ENCODE results near the gene ERG.
A peak's percentile ranks its signal among the peaks of the same experiment; 100 is the strongest.

ERG gene

DNA sequence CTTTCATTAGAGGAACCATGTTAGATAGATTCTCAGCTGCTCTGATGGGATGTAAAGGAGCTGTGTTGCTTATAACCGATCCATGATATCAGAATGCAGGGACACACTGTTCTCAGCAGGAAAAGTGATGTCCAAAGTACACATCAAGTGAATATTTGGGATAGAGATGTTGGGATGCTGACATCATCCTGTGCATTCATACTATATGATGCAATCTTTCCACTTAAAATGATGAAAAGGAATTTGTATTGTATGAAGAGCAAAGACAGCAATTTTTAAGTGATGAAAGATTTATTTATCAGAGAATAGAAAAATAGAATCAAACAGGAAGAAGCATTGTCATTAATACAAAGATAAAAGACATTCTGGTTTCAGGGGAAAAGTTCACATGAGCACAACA lies 110.1 kb downstream of the ERG start:
- no peak for DNase-seq

DNA sequence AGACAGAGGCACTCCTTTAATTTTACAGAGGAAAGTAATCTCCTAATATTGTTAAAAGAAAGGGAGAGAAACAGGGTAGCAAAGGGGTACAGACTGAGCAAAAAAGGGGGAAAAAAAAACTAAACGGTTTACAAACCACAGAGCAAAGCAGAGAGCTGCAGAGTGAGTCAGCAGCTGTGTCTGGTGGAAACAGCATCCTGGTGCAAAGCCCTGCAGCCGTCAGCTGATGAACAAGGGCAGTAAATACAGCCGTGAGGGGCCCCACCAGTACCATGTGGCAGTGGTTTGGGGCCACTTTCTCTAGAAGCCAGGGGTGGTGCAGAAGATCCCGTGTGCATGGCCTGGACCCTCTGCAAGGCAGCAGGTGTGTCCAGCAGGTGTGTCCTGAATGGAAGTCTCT lies 111.3 kb downstream of the ERG start:
- no peak for DNase-seq

DNA sequence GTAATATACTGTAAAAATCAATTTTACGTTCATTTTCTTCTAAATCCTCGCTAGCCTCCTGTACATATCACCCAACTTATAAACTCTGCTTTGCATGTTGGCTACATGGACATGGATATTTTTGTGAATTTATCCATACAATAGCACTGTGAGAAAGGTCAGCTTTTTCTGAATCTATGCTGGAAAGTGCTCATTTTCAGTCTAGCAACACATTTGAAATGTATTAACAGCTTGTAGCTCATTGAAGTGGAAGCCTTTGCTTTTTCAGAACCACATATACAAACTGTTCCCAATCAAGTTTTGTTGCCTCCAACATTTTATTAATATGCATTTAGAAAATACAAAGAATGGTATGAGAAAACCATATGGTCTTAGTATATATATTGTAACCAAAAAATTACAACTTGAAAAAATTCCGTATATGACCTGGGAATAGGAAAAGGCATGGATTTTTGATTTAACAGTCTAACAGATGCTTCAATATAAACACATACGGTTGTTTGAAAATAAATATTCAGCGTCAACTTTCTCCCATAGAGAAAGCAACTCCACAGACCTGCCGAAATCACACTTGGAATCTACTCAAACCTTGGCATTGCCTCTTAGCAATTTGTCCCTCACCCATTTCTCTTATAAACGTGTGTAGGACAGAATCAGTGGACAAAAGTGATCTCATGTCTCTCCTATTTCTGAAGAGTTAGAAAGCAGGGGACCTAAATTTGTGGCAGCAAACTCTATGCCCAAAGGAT lies 112.7 kb downstream of the ERG start:
- no peak for DNase-seq

DNA sequence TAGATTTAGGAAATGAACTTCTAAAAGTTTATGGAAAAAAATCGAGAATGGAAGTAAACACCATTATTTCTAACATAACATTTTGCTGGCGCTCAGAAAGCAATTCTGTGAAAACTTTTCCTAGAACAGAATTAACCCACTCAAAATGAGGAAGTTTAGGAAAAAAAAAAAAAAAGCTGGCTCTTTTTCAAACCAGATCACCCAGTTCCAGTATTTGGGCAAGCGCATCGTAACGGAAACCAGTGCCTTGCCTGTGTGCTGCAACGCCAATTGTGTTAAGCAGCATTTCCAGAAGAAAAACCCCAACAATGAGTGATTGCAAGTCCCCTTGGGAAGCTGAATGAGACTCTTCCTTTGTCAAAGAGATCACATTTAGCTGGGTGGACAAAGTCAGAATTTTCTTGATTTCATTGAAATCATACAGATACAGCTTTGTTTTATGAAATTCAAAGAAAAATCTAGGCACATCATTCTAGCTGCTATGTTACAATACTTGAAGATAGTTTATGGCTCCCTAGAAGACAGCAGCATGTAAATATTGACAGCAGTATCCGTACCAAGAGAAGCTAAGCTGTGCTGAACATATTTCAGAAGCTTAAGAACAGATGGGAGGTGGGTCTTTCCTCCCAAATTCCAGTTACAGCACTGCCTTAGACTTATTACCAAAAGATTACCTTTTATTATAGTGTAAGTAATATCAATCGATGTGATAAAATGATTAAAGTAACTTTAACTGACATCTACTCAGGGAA lies 113.4 kb downstream of the ERG start:
- no peak for DNase-seq

DNA sequence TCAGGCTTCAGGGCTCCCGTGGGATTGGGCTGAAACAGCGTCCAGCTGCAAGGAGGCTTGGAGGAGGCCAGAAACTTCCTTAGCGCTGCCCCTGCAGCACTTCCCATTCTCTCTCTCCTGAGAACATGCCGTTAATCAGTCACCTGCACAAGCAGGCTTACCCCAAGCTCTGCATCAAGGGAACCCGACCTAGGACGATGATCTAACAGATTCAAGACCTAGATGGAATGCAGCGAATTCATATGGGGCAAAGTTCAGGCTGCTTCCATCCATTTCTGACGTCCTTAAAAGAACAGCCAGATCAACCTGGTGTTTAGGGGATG lies 114.1 kb downstream of the ERG start:
- DNase-seq = no peak

DNA sequence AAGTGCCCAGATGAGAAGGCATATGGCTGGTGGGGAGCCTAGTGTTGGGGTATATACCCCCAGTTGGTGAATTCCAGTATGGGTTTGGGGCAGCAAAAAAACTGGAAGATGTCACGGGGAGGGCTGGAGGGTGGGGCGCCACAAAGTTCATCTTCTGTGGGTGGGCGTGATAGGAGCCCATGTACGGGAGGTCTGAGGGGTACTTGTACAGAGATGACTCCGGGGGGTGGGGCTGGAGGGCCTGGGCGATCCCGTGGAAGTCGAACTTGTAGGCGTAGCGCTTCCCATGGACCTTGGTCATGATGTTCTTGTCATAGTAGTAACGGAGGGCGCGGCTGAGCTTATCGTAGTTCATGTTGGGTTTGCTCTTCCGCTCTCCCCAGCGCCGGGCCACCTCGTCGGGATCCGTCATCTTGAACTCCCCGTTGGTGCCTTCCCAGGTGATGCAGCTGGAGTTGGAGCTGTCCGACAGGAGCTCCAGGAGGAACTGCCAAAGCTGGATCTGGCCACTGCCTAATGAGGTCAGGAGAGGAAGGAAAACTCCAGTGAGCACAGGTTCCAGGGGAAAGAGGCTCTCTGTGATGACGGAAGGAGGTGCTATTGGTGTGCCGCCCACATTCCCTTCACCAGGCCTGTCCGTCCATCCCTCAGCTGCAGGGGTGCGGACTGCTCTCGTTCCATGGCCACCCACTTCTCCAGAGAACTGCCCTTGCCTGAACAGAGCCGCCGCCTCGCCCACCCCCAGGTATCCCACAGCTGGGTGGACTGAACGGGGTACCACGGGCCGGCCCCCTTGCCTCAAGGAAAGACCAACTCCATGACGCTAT lies 114.7 kb downstream of the ERG start:
- DNase-seq = no peak

DNA sequence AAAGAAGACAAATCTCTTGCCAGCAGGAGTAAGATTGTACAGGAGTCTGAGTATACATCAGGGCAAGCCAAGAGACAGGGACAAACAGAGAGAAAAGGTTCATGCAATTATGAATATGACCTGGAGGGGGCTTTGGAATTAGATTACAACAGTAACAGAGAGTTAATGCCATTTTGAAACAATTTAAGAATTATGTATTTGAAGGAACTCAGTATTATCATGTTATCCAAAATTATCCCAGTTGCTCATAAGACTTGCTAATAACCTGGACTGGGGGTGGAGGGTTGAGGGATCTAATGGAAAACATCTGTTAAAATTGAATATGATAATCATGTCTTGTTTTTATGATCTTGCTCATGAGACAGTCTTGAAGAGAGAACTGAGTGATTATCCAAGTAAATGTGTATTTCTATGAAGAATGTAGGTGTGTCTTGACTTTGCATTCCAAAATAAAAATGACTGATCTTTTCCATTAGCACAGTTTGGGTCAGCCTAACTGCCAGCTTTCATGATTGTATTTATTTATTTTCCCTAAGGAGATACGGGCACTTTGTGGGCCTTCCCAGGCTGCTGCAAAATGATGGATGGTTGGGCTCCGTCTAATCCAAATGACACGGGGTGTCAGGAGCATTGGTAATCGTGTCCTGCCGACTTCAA lies 117.7 kb downstream of the ERG start:
- DNase-seq = no peak

DNA sequence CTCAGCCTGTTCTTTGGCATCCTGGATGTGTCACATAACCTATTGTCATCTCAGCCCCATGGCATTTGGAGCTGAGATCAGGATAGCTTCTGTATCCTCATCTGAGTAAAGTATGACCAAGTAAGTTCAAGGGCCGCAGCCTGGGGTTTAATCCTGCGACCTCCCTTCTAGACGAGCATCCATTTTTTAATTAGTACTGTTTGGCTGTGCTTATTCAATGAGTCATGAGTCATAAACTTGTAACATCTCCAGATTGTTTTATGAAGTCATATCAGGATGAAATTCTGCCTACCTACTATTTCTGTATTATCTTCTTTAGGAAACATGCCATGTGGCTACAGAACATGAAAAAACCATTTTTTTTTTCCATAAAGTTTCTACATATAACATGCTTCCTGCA lies 119.1 kb downstream of the ERG start:
- DNase-seq = no peak

DNA sequence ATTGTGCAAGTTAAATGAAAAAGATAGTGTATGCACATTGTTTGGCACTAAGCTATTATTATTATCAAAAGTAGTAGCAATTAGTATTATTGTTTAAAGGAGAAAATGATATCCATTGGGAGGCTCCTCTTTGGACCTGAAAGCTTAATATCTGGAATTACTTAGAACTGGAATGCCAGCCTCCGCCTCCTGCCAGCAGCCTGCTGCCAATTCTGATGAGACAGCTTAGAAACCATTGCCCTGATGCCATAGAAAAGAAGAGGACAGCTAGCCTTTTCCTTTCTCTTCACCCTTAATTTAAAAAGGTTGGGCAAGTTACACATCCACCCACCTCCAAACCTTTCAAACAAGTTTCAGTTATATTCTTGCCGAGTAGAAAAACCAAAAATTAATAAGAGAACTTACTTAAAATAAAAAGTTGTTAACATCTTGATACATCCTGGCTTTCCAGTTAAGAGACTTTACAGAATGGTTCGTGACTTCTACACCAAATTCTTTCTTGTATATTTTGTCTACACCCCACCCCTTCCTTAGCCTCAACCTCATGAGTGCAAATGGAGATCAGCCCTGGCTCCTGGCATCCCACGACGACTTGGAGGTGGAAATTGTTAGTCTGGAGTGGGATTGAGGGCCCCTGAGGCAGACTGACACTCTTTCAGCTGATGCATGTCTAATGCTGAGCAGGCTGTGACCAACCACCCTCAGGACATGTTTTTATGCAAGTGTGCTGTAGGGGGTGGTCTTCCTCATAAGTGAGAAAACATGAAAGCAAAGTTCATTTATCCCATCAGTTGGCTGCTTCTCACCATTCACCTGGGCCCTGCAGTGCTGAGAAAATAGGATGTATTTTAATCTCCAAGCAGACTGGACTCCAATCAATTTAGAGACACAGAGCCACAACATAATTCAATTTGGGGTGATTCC lies 120.8 kb downstream of the ERG start:
- DNase-seq = no peak

DNA sequence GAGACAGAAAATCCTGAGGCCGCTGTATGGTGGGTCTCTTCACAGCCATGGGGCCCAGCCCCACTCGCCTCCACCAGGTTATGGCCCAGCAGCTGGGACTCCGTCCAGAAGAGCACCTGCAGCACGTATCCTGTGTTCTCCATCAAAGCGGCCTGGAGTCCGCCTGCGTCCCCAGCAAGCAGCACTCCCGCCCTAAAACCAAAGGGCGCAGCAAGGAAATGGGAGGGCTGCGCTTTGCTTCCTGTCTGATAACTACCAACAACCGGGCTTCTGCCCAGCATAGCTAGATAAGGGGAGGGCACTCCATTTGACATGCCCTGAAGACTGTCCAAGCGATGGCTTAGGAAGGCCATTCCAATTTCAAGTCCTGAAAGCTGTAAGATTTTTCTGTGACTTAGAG lies 121.6 kb downstream of the ERG start:
- no peak for DNase-seq

DNA sequence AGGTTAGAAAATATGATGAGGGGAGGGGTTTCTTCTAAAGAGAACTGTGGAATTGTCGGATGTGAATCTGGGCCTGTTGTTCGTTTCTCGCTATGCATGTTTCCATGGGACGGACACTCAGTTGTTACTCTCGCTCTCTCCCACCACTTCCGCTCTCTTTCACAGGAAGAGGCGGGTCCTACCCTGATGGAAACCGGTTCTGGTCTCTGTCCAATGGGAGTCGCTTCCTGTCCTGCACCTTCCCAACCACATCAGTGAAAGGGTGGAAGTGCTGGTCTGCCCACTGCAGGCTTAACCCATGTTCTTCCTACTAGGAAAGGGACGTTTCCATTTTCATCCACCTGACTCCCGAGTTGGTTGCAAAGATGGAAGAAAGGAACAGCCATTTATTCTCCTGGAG lies 122.0 kb downstream of the ERG start:
- DNase-seq = no peak

DNA sequence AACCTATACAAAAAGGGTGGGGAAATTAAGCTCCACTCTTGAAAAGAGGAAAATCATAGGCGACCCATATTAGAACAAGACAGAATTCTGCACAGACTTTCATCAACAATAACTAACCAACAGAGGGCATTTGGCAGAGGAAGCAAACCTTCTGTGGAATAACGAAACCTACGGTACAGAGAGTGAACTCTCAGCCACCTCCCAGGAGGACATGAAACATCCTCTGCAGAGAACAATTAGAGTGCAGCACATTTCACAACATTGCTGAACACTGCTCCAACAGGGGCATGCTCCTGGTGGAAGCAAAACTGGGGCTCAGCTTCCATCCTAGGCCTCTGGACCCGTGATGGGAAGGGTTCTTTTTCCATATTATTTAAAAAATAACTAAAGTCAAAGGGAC lies 130.6 kb downstream of the ERG start:
- DNase-seq = no peak

DNA sequence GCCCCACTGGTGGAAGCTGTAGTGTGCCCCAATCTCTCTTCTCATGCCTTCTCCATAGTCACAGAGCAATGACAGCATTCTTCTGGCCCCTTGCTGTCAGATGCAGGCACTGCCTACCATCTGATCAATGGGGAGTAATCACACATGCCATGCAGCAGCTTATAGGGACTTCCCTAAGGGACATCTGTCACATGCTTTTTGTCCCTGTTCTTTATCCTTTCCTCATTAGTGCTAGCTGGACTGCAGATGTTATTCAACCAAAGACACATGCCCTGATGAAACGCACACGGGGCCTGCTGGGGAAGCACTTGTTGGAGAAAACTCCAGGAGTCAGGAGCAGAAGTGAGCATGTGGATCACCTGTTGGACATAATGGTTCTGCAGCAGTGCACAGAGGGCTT lies 132.8 kb downstream of the ERG start:
- DNase-seq = no peak

DNA sequence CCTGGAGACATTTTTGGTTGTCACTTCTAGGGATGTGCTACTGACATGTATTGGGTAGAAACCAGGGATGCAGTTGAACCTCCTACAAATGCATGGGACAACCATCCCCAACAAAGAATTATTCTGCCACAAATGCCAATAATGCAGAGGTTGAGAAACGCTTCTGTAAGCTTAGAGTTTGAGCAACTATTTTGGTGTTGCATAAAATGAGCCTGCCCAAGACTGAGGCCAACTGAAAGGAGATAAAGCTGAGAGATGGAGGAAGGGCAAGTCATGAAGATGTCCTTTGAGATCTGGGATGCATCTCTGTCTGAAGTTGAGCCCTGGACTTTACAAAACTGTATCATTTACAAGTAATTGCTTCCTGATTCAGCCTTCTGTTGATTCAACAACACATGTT lies 134.6 kb downstream of the ERG start:
- DNase-seq = no peak

DNA sequence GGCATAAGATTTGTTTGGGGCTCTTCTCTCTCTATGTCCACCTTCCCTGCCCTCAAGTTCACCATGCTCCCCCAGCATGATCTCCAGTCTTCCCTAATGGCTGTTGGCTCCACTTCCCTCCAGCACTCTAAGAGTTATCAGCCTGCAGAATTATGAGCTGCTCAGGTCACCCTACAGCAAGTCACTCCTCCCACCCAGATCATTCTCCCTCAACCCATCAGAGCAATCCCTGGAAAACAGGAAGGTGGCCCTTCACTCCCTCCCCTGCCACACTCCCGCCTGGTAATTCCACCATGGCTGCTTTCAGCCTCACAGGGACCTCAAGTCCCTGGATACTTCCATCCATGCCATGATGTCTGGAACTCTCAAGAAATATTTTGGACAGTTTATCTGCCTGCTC lies 137.0 kb downstream of the ERG start:
- DNase-seq = no peak

DNA sequence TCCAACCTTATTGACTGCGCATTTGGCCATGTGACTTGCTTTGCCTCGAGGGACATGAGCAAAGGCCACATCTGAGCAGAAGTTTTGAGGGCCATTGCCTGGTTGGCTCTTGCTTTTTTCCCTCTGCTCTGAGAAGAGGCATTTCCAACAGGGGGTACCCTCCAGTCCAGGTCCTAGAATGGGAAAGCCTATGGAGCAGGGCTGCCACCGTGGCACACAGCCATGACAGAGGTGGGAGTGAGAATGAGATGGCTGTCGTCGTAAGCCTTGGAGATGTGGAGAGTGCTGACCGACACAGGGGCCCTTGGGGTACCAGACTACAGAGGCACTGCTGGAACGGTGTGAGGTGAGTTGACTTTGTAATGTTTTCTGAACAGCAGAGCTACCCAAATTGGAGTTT lies 138.4 kb downstream of the ERG start:
- DNase-seq = no peak

DNA sequence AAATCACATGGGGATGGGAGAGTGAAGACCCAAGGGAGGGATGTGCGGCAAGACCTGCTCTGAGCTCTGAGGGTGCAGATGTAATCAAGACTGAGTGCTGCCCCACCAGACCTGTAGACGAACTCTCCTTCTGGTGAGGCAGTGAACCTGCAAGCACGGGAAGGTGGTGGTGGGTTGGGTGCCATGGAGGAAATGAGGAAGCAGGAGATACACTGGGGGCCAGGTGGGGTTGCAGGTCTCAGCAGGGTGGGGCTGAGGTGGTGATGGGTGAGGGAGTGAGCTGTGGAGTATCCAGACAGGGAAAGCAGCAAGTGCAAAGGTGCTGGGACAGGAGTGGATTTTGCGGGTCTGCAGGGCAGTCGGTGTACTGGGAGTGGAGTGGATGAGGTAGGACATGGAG lies 139.2 kb downstream of the ERG start:
- no peak for DNase-seq

DNA sequence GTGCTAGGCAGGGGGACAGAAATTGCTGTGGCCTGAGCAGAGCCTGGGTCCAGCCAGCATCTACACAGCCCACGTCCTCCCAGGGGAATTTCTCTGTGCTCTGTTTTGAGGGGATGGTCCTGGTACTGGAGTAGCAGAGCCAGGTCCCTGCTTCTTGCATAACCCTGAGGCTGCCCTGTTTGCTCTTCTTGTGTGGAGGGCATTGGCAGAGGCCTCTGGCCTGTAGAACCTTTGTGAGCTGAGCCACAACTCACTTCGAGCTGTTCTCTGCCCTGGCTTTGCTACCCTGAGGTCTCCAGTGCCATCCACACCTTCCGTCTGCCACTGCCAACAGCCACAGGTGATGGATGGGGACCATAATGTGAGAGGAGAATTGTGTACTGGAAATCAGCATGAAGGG lies 139.6 kb downstream of the ERG start:
- no peak for DNase-seq

DNA sequence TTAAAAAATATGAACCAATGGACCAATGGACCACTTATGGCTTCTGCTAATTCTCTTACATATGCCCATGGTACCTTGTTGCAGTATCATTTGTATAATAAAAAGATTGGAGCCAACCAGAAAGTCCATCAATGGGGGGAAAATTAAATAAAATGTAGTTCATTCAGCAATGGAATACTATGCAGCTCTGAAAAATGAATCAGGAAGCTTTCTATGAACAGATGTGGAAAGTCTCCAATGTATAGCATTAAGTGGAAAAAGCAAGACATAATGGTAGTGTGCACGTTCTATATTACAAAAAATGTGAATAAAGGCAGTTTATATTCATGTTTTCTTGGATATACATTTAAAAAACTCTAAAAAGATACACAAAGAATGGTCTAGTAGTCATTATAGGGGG lies 140.2 kb downstream of the ERG start:
- no peak for DNase-seq

DNA sequence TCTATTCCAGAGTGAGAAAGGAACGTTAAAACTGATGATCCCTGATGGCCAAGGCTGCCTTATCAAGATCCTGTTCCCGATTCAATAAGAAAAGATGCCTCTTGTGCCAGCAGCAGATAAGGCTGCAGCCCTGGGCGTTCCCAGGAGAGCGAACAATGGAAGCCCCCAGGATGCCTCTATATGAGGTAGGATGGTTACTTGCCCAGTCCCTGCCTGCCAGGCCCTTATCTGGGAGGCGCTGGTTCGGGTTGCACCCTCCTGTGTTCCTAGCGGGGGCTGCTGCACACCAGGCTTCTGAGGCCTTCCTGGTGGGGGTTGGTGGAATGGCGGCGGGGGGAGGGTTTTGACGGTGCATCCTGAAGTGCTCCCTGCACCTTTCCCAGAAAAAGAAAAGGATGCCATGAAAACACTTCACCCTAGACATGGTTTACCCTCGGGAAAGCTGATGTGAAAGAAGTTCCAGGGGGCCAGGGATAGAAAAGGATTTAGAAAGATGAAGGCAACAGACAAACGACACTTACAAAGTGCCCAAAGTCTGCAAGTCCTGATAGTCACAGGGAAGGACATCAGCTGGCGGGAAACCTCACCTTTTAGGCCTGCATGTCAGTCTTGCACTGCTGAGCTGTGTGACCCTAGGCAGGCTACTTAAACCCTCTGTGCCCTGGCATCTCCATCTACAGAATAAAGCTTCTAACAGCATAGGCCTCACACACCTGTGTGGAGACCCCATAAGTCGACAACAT lies 141.2 kb downstream of the ERG start:
- no peak for DNase-seq

DNA sequence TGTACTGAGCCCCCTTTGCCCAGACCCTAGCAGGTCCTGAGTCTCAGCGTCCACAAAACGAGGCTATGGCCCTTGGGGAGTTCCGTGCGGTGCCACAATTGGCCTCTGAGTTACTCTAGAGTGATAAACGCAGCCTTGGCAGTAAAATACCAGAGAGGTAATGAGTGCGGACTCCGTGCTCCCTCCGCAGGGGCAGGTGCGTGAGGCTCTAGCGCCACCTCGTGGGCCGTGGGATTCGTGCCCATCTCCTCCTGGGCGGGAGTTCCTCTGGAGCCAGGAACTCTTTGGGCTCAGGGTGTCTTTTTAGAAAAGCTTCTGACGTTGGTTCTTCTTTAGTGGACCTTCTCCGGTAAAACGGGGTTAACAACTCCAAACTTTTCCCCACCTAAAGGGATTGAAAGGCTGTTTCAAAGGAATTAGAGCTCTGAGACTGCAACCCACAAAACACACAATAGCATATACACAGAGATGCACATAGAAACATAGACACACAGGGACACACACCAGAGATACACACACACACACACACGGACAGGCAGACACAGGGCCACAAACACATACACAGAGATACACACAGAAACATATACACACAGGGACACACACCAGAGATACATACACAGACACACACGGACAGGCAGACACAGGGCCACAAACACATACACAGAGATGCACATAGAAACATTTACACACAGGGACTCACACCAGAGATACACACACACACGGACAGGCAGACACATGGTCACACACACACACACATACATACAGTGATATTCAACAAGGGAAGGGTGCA lies 142.1 kb downstream of the ERG start:
- peak; percentile 53 for DNase-seq
